Measurements from ENCODE around the gene DNAH12. TPM values are rescaled to one million over a fixed set of nuclear protein-coding genes. Genes with fewer than 3 reads are reported as not detected.

The DNAH12 gene
- total RNA-seq, 2 donors from 2014 or later = 0.09 to 0.17 TPM

DNA sequence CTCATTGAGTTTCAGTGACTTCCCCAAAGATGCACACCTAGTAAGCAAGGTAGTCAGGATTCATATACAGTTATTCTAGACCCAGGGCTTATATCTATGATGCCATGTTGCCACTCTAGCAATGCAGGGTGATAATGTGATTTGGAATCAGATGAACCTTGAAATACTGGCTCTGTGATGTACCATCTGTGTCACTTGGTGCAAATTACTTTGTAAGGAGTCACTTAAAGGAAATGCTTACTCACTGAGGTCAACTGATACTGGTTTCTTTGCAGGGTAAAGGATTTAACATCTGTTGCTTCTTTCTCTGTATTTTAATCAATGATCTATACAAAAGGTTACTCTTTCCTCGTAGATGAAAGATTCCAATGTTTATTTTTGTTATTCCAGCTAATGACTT lies 262.4 kb downstream of the DNAH12 start:
- ATAC-seq (no peak), DNase-seq (no peak)
- intact Hi-C loops (cut with DNase I, micrococcal nuclease) = no loop called here

DNA sequence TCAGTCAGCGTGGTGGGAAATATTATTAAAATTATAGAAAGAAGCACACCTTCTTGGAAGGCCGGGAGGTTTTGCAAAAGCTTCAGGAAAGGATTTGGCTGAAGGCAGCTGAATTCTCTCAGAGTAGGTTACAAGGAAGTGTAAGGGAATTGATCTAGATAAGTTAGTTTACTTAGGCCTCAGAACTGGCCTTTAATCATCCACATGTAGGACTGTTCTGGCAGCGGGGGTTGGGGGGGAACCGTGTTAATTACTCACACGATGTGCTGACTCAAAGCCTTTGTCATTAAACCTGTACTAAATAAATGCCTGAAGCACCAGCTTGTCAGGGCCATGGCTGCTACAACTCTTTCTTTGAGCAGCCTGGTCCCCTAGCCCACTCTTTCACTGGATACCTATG lies 264.5 kb downstream of the DNAH12 start:
- intact Hi-C loops (cut with DNase I, micrococcal nuclease) = no loop called here
- ATAC-seq = no peak
- DNase-seq = no peak

DNA sequence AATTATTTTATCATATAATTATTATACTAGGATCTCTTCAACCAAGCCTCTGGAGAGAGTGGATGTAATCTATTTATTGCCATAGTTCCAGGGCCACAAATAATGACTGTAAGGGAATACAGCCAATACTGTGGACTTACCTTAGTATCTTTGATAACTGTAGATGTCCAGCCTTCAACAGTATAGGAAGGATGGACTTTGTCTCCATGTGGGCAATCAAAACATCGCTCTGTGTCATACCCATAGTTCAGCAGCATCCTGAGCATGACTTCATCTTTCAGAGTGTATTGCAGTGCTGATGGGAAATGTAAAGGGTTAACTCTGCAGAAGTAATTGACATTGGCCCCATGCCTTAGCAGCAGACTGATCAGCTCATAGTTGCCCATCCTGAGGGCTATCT lies 265.9 kb downstream of the DNAH12 start:
- intact Hi-C loops (cut with DNase I, micrococcal nuclease) = no loop called here
- DNase-seq (no peak), ATAC-seq (peak; percentile 42)

DNA sequence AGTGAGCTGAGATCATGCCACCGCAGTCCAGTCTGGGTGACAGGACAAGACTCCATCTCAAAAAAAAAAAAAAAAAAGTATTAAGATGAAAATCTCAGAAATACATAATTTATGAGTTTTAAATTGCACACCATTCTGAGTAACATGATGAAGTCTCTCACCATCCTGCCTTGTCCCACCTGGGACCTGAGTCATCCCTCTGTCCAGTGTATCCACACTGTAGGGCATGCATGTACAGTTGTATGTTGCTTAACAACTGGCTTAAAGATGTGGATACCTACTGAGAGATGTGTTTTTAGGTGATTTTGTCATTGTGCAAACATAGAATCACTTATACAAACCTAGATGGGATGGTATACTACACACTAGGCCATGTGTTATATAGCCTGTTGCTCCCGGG lies 268.8 kb downstream of the DNAH12 start:
- intact Hi-C loops (cut with DNase I, micrococcal nuclease) = no loop called here
- ATAC-seq = no peak
- no peak for DNase-seq

DNA sequence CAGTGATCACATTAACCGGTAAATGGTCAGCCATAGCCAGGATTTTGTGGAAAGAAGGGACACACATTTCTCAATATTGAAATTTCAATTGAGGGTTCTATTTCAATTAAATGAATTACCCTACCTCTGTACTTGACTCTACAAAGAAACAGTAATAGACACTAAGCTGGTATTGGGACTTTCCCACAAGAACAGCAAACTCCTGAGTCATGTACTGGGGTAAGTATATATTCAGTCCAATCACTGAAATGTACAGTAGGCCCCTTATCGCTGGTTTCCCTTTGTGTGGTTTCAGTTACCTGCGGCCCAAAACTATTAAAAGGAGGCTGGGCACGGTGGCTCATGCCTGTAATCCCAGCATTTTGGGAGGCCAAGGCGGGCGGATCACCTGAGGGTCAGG lies 269.3 kb downstream of the DNAH12 start:
- intact Hi-C loops (cut with DNase I, micrococcal nuclease) = no loop called here
- no peak for ATAC-seq
- DNase-seq = no peak

DNA sequence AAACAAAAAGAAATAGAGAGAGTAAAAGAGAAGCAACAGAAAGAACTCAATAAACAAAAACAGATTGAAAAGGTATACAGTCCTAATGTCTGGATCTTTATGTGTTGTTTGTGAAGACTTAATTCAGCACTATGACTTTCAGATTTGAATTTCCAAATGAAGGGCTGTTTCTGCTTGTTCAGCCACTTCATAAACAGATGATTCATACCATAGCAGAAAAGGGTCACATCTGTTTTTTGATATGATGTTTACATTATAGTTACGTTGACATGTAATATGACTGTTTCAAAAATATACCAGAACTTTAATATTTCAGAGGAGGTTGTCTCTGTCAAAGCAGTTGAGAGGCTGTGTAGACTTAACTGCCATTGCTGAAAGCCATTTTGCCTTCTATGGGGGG lies 275.7 kb downstream of the DNAH12 start:
- intact Hi-C loops (cut with DNase I, micrococcal nuclease) = no loop called here

DNA sequence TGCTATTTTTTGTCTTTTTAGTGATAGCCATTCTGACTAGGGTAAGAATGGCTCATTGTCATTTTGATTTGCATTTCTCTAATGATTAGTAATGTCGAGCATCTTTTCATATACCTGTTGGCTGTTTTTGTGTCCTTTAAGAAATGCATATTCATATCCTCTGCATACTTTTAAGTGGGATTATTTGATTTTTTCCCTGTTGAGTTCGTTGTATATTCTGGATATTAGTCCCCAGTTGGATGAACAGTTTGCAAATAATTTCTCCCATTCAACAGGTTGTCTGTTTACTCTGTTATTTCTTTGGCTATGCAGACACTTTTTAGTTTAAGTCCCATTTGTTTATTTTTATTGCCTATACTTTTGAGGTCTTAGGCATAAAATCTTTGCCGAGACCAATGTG lies 282.2 kb downstream of the DNAH12 start:
- intact Hi-C loops (cut with DNase I, micrococcal nuclease) = no loop called here
- DNase-seq (no peak), ATAC-seq (no peak)

More for the DNA sequence above, 275.7 kb downstream of the DNAH12 start:
- DNase-seq (no peak), ATAC-seq (no peak)

DNA sequence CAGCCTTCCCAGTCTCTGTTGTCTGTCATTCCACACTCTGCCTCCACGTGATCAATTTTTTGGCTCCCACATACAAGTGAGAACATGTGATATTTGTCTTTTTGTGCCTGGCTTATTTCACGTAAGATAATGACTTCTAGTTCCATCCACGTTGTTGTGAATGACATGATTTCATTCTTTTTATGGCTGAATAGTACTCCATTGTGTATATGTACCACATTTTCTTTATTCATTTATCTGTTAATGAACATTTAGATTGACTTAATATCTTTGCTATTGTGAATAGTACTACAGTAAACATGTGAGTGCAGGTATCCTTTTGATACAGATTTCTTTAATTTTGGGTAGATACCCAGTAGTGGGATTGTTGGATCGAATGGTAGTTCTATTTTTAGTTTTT lies 283.0 kb downstream of the DNAH12 start:
- no peak for DNase-seq
- ATAC-seq = no peak
- intact Hi-C loops (cut with DNase I, micrococcal nuclease) = no loop called here

DNA sequence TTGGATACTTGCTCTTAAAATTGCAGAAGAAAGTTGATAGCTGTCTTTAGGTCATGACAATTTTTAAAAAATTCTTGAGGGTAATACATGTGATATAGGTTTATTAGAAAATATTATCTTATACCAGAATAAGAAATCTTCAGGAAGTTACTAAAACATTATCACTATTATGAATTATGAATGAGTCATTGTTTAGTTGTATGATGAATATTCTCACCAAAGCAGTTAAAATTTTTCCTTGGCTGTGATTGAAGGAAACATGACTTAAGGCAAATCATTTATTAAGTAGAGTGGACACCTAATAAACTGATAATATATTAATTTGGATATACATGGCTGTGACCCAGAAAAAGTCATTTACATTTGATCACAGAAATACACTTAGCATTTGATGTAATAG lies 286.5 kb downstream of the DNAH12 start:
- intact Hi-C loops (cut with DNase I, micrococcal nuclease) = no loop called here
- DNase-seq (no peak), ATAC-seq (no peak)

DNA sequence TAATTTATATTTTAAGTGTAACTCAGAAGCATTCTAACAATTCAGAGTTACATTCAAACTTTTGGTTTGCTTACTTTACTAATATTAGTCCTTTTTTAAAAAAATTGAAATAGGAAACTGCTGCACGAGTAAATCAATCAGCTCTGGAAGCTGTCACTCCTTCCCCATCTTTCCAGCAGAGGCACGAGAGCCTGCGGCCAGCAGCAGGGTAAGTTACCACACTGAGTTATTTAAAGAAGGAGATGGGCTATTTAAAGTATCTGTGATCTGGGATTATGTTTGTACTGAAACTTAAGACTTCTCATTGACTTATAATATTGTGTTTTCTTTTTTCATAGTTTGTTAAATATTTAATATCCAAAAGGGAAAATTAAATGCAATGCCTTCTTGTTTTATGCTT lies 287.3 kb downstream of the DNAH12 start:
- intact Hi-C loops (cut with DNase I, micrococcal nuclease) = no loop called here
- DNase-seq = no peak
- no peak for ATAC-seq

DNA sequence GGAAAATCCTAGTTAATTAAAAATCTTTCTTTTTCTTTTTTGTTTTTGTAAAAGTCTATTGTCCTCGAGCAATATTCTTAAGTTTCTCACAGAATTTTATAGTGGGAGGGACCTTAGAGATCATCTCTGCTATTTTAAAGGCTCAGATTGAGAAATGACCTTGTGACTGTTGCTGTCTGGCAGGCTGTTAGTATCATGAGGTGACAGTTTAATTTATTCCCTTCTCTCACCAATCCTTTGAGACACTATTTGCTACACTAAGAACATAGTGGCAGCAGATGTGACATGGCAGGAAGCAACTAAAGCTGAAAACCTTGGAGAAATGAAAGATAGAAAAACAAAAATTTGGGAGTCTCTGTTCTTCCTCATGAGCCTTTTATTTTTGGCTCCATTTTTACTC lies 291.7 kb downstream of the DNAH12 start:
- ATAC-seq (no peak), DNase-seq (no peak)
- intact Hi-C loops (cut with DNase I, micrococcal nuclease) = no loop called here

DNA sequence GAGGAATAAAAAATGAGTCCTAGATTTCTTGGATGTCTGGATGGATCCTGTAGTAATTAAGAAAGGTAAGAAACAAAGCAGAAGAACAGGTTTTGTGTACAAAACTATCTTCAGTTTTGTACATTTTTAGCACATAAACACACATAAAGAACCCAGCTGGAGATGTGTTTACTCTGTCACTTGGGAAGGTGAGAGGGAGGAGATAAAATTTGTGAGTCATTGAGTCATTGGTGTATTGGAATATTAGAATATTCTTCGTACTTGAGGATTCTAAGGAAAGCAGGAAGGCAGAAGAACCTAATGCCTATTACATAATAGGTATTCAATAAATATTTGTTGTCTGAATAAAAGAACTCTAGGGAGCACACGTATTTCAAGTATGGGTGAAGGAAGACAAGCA lies 299.2 kb downstream of the DNAH12 start:
- DNase-seq (no peak), ATAC-seq (no peak)
- intact Hi-C loops (cut with DNase I, micrococcal nuclease) = no loop called here

Other genes starting within 250 kb of the DNAH12 start
- gene PDE12, start 11.9 kb upstream of the DNAH12 start, total RNA-seq = 10 to 100 TPM; 19.8 to 24.6 TPM
- 100 to 1,000 TPM; 148 to 159 TPM for gene ARF4, start 53.0 kb upstream of the DNAH12 start, total RNA-seq
- gene DENND6A, start 148.7 kb upstream of the DNAH12 start, total RNA-seq = 10 to 100 TPM; 15.4 to 16.0 TPM
- gene SLMAP, start 212.0 kb upstream of the DNAH12 start, total RNA-seq = 100 to 1,000 TPM in 1 of 2 donors, 10 to 100 TPM in 1; 75.7 to 114 TPM